ENCODE data around the gene CPEB1.

The CPEB1 gene

DNA sequence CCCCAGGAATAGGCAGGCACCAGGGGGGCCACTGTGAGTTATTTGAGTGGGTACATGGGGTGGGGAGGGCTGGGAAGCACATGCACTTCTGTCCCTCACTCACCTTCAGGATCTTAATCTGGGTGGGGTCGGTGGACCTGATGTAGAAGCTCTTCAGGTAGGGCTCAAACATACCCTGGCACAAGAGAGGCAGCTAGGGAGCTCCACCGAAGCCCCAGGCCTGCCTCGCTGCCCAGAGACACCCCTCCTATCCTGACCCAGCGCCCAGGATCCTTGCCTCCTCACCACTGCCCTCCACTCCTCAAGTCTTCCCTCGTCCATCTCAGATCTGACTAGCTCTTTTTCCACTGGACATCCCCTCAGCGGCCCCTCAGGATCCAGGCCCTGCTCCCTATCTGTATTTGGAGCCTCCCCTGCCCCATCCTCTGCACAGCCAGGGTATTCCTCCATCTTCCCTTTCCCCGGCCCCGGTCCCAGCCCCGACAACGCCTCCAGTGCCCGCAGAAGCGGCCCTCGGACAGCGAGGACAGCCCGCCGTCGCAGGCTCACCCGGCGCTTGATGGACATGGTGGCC, 32.5 kb upstream of the CPEB1 start:
- Histone ChIP-seq H3K27ac (ENCODE audit: extremely low read depth, low read depth, low read length) (no peak overlapping the region), H3K9me3 (ENCODE audit: control insufficient read depth, insufficient read depth, low read depth, low read length) (no peaks in the 10 kb centered on the region), H3K4me1 (ENCODE audit: control insufficient read depth, insufficient read depth, low read length) (peaks cover 5% of the 10 kb centered on the region; the same call in 1 of the 2 replicates), H3K4me3 (ENCODE audit: low read depth, low read length) (peak overlapping the region; percentile 39), H3K36me3 (ENCODE audit: control insufficient read depth in 2 of 2, insufficient read depth in 1 of 2, low read length in 2 of 2) (no peaks in the 10 kb centered on the region)
- POLR2A ChIA-PET, result interaction anchor here (1.0 kb wide), 1 partner anchor 9 kb away, joined by 3 read pairs; no protein-coding TSS in a partner anchor
- no peak for TF ChIP-seq ZNF514 (tag by site-specific recombination; IDR thresholded peaks at IDR 0.05)
- TF ChIP-seq ZNF184 (tag by site-specific recombination; IDR thresholded peaks at IDR 0.05), result no peak
- TF ChIP-seq ZNF624 (tag by site-specific recombination; IDR thresholded peaks at IDR 0.05), result no peak
- no peak for TF ChIP-seq ZNF707 (tag by site-specific recombination; IDR thresholded peaks at IDR 0.05)
- TF ChIP-seq TCF7L2 (IDR thresholded peaks at IDR 0.05; ENCODE audit: borderline replicate concordance, low read depth, low read length), result no peak
- TF ChIP-seq ZNF16 (tag by site-specific recombination; IDR thresholded peaks at IDR 0.05; ENCODE audit: low read depth), result no peak
- TF ChIP-seq BCL11B (tag by site-specific recombination; IDR thresholded peaks at IDR 0.05; ENCODE audit: low read depth), result no peak
- no peak for TF ChIP-seq ZNF580 (tag by site-specific recombination; IDR thresholded peaks at IDR 0.05)
- TF ChIP-seq, protein P1, sequence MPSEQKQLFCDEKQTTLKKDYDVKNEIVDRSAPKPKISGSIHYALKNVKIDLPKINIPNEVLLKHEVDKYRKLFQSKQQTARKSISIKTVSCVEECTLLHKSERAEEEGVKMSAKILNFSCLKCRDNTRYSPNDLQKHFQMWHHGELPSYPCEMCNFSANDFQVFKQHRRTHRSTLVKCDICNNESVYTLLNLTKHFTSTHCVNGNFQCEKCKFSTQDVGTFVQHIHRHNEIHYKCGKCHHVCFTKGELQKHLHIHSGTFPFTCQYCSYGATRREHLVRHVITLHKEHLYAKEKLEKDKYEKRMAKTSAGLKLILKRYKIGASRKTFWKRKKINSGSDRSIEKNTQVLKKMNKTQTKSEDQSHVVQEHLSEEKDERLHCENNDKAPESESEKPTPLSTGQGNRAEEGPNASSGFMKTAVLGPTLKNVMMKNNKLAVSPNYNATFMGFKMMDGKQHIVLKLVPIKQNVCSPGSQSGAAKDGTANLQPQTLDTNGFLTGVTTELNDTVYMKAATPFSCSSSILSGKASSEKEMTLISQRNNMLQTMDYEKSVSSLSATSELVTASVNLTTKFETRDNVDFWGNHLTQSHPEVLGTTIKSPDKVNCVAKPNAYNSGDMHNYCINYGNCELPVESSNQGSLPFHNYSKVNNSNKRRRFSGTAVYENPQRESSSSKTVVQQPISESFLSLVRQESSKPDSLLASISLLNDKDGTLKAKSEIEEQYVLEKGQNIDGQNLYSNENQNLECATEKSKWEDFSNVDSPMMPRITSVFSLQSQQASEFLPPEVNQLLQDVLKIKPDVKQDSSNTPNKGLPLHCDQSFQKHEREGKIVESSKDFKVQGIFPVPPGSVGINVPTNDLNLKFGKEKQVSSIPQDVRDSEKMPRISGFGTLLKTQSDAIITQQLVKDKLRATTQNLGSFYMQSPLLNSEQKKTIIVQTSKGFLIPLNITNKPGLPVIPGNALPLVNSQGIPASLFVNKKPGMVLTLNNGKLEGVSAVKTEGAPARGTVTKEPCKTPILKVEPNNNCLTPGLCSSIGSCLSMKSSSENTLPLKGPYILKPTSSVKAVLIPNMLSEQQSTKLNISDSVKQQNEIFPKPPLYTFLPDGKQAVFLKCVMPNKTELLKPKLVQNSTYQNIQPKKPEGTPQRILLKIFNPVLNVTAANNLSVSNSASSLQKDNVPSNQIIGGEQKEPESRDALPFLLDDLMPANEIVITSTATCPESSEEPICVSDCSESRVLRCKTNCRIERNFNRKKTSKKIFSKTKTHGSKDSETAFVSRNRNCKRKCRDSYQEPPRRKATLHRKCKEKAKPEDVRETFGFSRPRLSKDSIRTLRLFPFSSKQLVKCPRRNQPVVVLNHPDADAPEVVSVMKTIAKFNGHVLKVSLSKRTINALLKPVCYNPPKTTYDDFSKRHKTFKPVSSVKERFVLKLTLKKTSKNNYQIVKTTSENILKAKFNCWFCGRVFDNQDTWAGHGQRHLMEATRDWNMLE (tag by site-specific recombination; conservative IDR thresholded peaks at IDR 0.05; ENCODE audit: low read depth), result no peak
- no peak for TF ChIP-seq ZNF175 (tag by site-specific recombination; IDR thresholded peaks at IDR 0.05)
- no peak for TF ChIP-seq GFI1B (tag by site-specific recombination; IDR thresholded peaks at IDR 0.05)
- TF ChIP-seq ZBTB7A (tag by site-specific recombination; IDR thresholded peaks at IDR 0.05; ENCODE audit: low read depth), result no peak
- no peak for TF ChIP-seq ZNF140 (tag by site-specific recombination; IDR thresholded peaks at IDR 0.05)
- TF ChIP-seq ZNF157 (tag by site-specific recombination; IDR thresholded peaks at IDR 0.05), result no peak
- TF ChIP-seq ZNF544 (tag by site-specific recombination; IDR thresholded peaks at IDR 0.05), result no peak
- TF ChIP-seq ZNF202 (tag by site-specific recombination; IDR thresholded peaks at IDR 0.05; ENCODE audit: borderline replicate concordance), result no peak
- no peak for TF ChIP-seq ZNF335 (tag by site-specific recombination; conservative IDR thresholded peaks at IDR 0.05)
- TF ChIP-seq OVOL3 (tag by site-specific recombination; IDR thresholded peaks at IDR 0.05), result no peak
- TF ChIP-seq KLF8 (tag by site-specific recombination; IDR thresholded peaks at IDR 0.05), result no peak
- TF ChIP-seq ZNF416 (tag by site-specific recombination; IDR thresholded peaks at IDR 0.05), result no peak
- CTCF ChIA-PET, result interaction anchor here (0.6 kb wide), 1 partner anchor 143 kb away, joined by 3 read pairs; no protein-coding TSS in a partner anchor

DNA sequence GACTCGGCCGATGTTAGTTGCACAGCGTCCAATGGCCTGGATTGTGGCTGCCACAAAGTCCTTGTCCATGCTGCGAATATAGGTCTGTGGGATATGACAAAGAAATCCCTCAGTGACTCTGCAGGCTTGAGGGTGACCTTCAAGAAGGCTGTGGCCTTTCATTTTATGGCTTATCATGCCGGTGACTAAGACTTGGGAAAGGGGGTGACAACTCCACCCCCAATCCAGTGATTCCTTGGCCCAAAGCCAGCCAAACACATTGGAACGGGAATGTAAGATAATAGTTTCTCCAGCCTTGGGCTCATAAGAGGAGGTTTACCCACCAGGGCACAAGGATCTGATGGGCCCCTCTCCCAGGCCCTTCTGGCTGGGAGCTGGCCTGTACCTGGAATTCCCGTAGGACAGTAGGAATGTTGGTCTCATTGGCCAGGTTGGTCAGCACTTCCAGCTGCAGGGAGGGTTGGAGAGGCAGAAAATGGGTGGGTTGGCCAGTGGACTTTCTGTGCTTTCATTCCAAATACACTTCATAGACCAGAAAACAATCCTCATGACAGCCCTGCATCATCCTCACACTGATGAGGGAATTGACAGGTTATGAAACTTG, 30.7 kb upstream of the CPEB1 start:
- ChIA-PET POLR2A (interaction anchor here (0.6 kb wide), 1 partner anchor 64 kb away, joined by 5 read pairs; no protein-coding TSS in a partner anchor), CTCF (no interaction called here)
- TF ChIP-seq ZNF544 (tag by site-specific recombination; IDR thresholded peaks at IDR 0.05) (no peak), ZNF692 (tag by site-specific recombination; IDR thresholded peaks at IDR 0.05) (no peak), KLF9 (tag by site-specific recombination; IDR thresholded peaks at IDR 0.05; ENCODE audit: low read depth) (no peak), ZNF404 (tag by site-specific recombination; IDR thresholded peaks at IDR 0.05) (no peak), ZNF394 (tag by site-specific recombination; IDR thresholded peaks at IDR 0.05; ENCODE audit: borderline replicate concordance) (no peak)
- TF ChIP-seq, protein P2, sequence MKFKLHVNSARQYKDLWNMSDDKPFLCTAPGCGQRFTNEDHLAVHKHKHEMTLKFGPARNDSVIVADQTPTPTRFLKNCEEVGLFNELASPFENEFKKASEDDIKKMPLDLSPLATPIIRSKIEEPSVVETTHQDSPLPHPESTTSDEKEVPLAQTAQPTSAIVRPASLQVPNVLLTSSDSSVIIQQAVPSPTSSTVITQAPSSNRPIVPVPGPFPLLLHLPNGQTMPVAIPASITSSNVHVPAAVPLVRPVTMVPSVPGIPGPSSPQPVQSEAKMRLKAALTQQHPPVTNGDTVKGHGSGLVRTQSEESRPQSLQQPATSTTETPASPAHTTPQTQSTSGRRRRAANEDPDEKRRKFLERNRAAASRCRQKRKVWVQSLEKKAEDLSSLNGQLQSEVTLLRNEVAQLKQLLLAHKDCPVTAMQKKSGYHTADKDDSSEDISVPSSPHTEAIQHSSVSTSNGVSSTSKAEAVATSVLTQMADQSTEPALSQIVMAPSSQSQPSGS (tag by site-specific recombination; IDR thresholded peaks at IDR 0.05; ENCODE audit: low read depth), result no peak

More for the DNA sequence above, 30.7 kb upstream of the CPEB1 start:
- H3K4me3 ChIP-seq (ENCODE audit: low read depth, low read length), result no peak overlapping the region
- no peak overlapping the region for H3K27ac ChIP-seq (ENCODE audit: extremely low read depth, low read depth, low read length)
- H3K36me3 ChIP-seq (ENCODE audit: control insufficient read depth in 2 of 2, insufficient read depth in 1 of 2, low read length in 2 of 2), result no peaks in the 10 kb centered on the region
- H3K9me3 ChIP-seq (ENCODE audit: control insufficient read depth, insufficient read depth, low read depth, low read length), result no peaks in the 10 kb centered on the region
- H3K4me1 ChIP-seq (ENCODE audit: control insufficient read depth, insufficient read depth, low read length), result peaks cover 5% of the 10 kb centered on the region; the same call in 1 of the 2 replicates

Measured in HEK293 (cell line).